ENCODE results near the gene KCTD14. TPM values are rescaled to one million over a fixed set of nuclear protein-coding genes. Genes with fewer than 3 reads are reported as not detected.

Gene KCTD14
- total RNA-seq, 1 donor from 2014 or later = 0.78 TPM

Other genes with a start within 250 kb of the KCTD14 start
- 101 TPM for gene RSF1, start 202.6 kb downstream of the KCTD14 start, total RNA-seq
- 8.6 TPM for gene AAMDC, start 202.1 kb downstream of the KCTD14 start, total RNA-seq
- gene INTS4, start 28.6 kb downstream of the KCTD14 start, total RNA-seq = 50.8 TPM
- gene THRSP, start 40.6 kb upstream of the KCTD14 start, total RNA-seq = not detected
- gene NDUFC2, start 56.6 kb upstream of the KCTD14 start, total RNA-seq = 68.0 TPM
- gene ALG8, start 116.3 kb upstream of the KCTD14 start, total RNA-seq = 55.2 TPM
- 6.4 TPM for gene KCTD21, start 165.3 kb upstream of the KCTD14 start, total RNA-seq
- 10.8 TPM for gene USP35, start 165.6 kb upstream of the KCTD14 start, total RNA-seq

Data from occipital lobe (tissue), 1 donor.